Glutamatergic neuron (in vitro differentiated cells): ENCODE measurements around the gene RPTOR. TPM values are rescaled to one million over a fixed set of nuclear protein-coding genes. Genes with fewer than 3 reads are reported as not detected.

ENCODE experiments used
- DNase-seq: peaks from one replicate; pipeline ENCODE4 v3.0.0; 2022
- H3K27ac Mint-ChIP-seq: one replicate; pipeline ENCODE4 v1.8.0; 2020; ENCODE audit warnings: mild to moderate bottlenecking, mixed read lengths, inconsistent platforms; ENCODE audit not compliant: unreplicated experiment
- H3K27me3 Mint-ChIP-seq: one replicate; pipeline ENCODE4 v1.8.0; 2020; ENCODE audit warnings: mild to moderate bottlenecking, moderate library complexity, mixed read lengths, inconsistent platforms; ENCODE audit not compliant: unreplicated experiment
- H3K36me3 Mint-ChIP-seq: one replicate; pipeline ENCODE4 v1.8.0; 2020; ENCODE audit warnings: mild to moderate bottlenecking, mixed read lengths, inconsistent platforms; ENCODE audit not compliant: unreplicated experiment
- H3K4me1 Mint-ChIP-seq: one replicate; pipeline ENCODE4 v1.8.0; 2020; ENCODE audit warnings: mild to moderate bottlenecking, low read depth, mixed read lengths, inconsistent platforms; ENCODE audit not compliant: unreplicated experiment
- H3K4me3 Mint-ChIP-seq: one replicate; pipeline ENCODE4 v1.8.0; 2020; ENCODE audit warnings: mild to moderate bottlenecking, mixed read lengths, inconsistent platforms; ENCODE audit not compliant: unreplicated experiment
- H3K9me3 Mint-ChIP-seq: one replicate; pipeline ENCODE4 v1.8.0; 2020; ENCODE audit warnings: mild to moderate bottlenecking, moderate library complexity, mixed read lengths, inconsistent platforms; ENCODE audit not compliant: unreplicated experiment
- CTCF ChIP-seq: fragments of 200-600 bp; sonication (generic); IDR thresholded peaks from one replicate; pipeline ENCODE4 v1.5.0; 2021; ENCODE audit not compliant: partially characterized antibody, unreplicated experiment
- total RNA-seq: library from RNA; stranded (reverse); fragmentation: NEBNext Ultra II Directional; extraction: Animal tissue kit (Norgen Biotek cat#: 25700); gene quantifications from one replicate; pipeline ENCODE4 v1.2.1, GENCODE V29; 2021; ENCODE audit not compliant: unreplicated experiment

Gene RPTOR
- total RNA-seq, 1 donor from 2014 or later, result 39.8 TPM

DNA sequence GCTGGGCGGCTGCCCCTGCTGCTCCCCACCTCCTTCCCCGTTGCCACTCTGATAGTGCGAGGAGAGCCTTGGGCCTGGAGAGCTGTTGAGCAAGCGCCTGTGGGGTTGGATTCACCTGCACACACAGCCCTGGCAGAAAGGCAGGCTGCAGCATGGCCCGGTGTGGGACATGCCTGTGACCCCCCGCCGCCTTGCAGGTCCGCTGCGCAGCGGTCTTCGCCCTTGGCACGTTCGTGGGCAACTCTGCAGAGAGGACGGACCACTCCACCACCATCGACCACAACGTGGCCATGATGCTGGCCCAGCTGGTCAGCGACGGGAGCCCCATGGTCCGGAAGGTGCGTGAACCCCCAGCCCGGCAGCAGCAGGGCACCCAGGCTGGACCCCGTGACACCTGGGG is 340.2 kb downstream of the RPTOR start:
- peaks cover 2% of the 10 kb centered on the region for H3K9me3 Mint-ChIP-seq
- H3K4me1 Mint-ChIP-seq, result no peaks in the 10 kb centered on the region
- no peak for DNase-seq
- no peak for TF ChIP-seq CTCF
- H3K36me3 Mint-ChIP-seq, result no peaks in the 10 kb centered on the region
- H3K27me3 Mint-ChIP-seq, result peaks cover 8% of the 10 kb centered on the region
- no peak overlapping the region for H3K27ac Mint-ChIP-seq
- no peak overlapping the region for H3K4me3 Mint-ChIP-seq

GRCh38 chr17:80885947-80886582 is 341.4 kb downstream of the RPTOR start:
- Mint-ChIP-seq H3K9me3 (peaks cover 2% of the 10 kb centered on the region), H3K4me3 (no peak overlapping the region), H3K27me3 (peaks cover 8% of the 10 kb centered on the region), H3K27ac (no peak overlapping the region), H3K36me3 (no peaks in the 10 kb centered on the region), H3K4me1 (peaks cover 4% of the 10 kb centered on the region)
- TF ChIP-seq CTCF, result no peak
- no peak for DNase-seq

- peaks cover 2% of the 10 kb centered on the region for H3K9me3 Mint-ChIP-seq
- H3K27ac Mint-ChIP-seq, result no peak overlapping the region
- peaks cover 11% of the 10 kb centered on the region for H3K4me1 Mint-ChIP-seq
- DNase-seq, result no peak
- peaks cover 8% of the 10 kb centered on the region for H3K27me3 Mint-ChIP-seq
- H3K36me3 Mint-ChIP-seq, result no peaks in the 10 kb centered on the region
- no peak overlapping the region for H3K4me3 Mint-ChIP-seq
- TF ChIP-seq CTCF, result no peak
Observed at GRCh38 chr17:80886641-80887573, 342.3 kb downstream of the RPTOR start.

DNA sequence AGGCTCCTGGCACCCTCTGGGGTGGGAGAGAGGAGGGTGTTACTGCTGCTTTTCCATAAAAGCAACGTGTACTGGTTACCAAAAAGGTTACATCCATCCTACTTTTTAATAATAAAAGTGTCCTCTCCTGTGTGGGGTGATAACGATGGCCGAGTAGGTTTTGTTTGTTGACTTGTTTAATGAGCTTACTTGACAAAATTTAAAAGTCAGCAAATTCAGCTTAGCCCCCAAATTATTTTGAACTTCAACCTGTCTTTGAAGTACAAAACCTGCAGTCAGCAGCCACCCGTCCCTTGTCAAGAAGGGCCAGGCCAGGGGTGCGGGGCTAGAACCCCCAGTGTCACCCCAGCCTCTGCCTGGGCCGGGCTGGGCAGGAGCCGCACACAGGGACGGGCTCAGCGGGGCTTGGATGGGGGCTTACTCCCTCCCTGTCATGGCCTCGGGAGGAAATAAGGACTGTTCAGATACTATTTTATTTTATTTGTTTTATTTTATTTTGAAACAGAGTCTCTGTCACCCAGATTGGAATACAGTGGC is 343.1 kb downstream of the RPTOR start:
- Mint-ChIP-seq H3K27ac (no peak overlapping the region), H3K4me1 (peaks cover 19% of the 10 kb centered on the region), H3K4me3 (no peak overlapping the region), H3K36me3 (no peaks in the 10 kb centered on the region), H3K27me3 (peaks cover 8% of the 10 kb centered on the region), H3K9me3 (peaks cover 2% of the 10 kb centered on the region)
- no peak for TF ChIP-seq CTCF
- no peak for DNase-seq
